Mucosa of rectum (tissue), 2 donors: ENCODE data around the gene KRTAP5-5.
"Not testable (repeated sequence)": the region's sequence is repeated elsewhere in the genome, so short reads cannot be mapped to it uniquely, and the experiment has no call there.

ENCODE experiments used
- H3K27ac ChIP-seq, 2 donors: one replicate each; pipeline ENCODE4 v1.7.0; 2013; ENCODE audit warnings: inconsistent platforms in 2 of 2, low read depth in 2 of 2, low read length in 2 of 2
- H3K27me3 ChIP-seq, 2 donors: one replicate each; pipeline ENCODE4 v1.7.0; 2013; ENCODE audit warnings: low read length in 2 of 2; ENCODE audit not compliant: control insufficient read depth in 2 of 2, insufficient read depth in 2 of 2
- H3K36me3 ChIP-seq, 2 donors: one replicate each; pipeline ENCODE4 v1.7.0; 2013; ENCODE audit warnings: low read length in 2 of 2; ENCODE audit not compliant: control insufficient read depth in 2 of 2, insufficient read depth in 2 of 2
- H3K4me1 ChIP-seq, 2 donors: one replicate each; pipeline ENCODE4 v1.7.0; 2013; ENCODE audit warnings: low read length in 2 of 2, mild to moderate bottlenecking in 1 of 2; ENCODE audit not compliant: control insufficient read depth in 2 of 2, insufficient read depth in 2 of 2
- H3K4me3 ChIP-seq, 2 donors: one replicate each; pipeline ENCODE4 v1.7.0; 2013; ENCODE audit warnings: low read length in 2 of 2
- H3K9ac ChIP-seq, 2 donors: one replicate each; pipeline ENCODE4 v1.7.0; 2013; ENCODE audit warnings: low read length in 2 of 2, low read depth in 1 of 2, mild to moderate bottlenecking in 1 of 2
- H3K9me3 ChIP-seq, 2 donors: one replicate each; pipeline ENCODE4 v1.7.0; 2013; ENCODE audit warnings: low read length in 2 of 2; ENCODE audit not compliant: control insufficient read depth in 2 of 2
- donor health status: healthy.
- donor health status: Normal muscosa, but diverticular disease.

KRTAP5-5 gene

GRCh38 chr11:1629326-1630185 is at the start of gene KRTAP5-5:
Gene KRTAP5-5, plus strand, starts transcription at chr11:1629775. Its CDS starts 66 bp downstream, at chr11:1629841.
- Histone ChIP-seq H3K36me3 (no peaks in the 10 kb centered on the region), H3K27ac (no peak within 1 kb of the TSS), H3K9ac (no peak within 1 kb of the TSS), H3K27me3 (peaks cover 4 to 16% of the 10 kb centered on the region in 2 donors), H3K4me1 (no peaks in the 10 kb centered on the region), H3K9me3 (no peaks in the 10 kb centered on the region), H3K4me3 (no peak within 1 kb of the TSS)

GRCh38 chr11:1581976-1582375 is 47.6 kb upstream of the KRTAP5-5 start:
- Histone ChIP-seq H3K9ac (no peak overlapping the region), H3K27ac (no peak overlapping the region), H3K9me3 (no peaks in the 10 kb centered on the region), H3K36me3 (no peaks in the 10 kb centered on the region), H3K27me3 (no peaks in the 10 kb centered on the region), H3K4me3 (no peak overlapping the region), H3K4me1 (no peaks in the 10 kb centered on the region)

- not testable (repeated sequence) for H3K27ac ChIP-seq, H3K4me1 ChIP-seq, H3K27me3 ChIP-seq, H3K9me3 ChIP-seq, H3K4me3 ChIP-seq, H3K36me3 ChIP-seq, H3K9ac ChIP-seq
These were observed 46.7 kb upstream of the KRTAP5-5 start for GRCh38 chr11:1582909-1583308.

GRCh38 chr11:1584661-1585370 is 44.8 kb upstream of the KRTAP5-5 start, which contains the start of gene KRTAP5-1:
Gene KRTAP5-1, minus strand, starts transcription at chr11:1585283. Its CDS starts 34 bp downstream, at chr11:1585249.
- not testable (repeated sequence) for H3K9ac ChIP-seq, H3K27ac ChIP-seq, H3K4me1 ChIP-seq, H3K27me3 ChIP-seq, H3K36me3 ChIP-seq, H3K9me3 ChIP-seq, H3K4me3 ChIP-seq

GRCh38 chr11:1586699-1587098 is 42.9 kb upstream of the KRTAP5-5 start:
- Histone ChIP-seq H3K27ac (no peak overlapping the region), H3K36me3 (no peaks in the 10 kb centered on the region), H3K9me3 (no peaks in the 10 kb centered on the region)

GRCh38 chr11:1589191-1589963 is 40.2 kb upstream of the KRTAP5-5 start:
- H3K27me3 ChIP-seq, H3K4me3 ChIP-seq, H3K9me3 ChIP-seq, H3K4me1 ChIP-seq, H3K36me3 ChIP-seq, H3K9ac ChIP-seq: not testable (repeated sequence)
- H3K27ac ChIP-seq, result peak overlapping the region; percentile 0 to 23

More at GRCh38 chr11:1586699-1587098, 42.9 kb upstream of the KRTAP5-5 start:
- H3K4me1 ChIP-seq, result peaks cover 0 to 3% of the 10 kb centered on the region in 2 donors
- H3K4me3 ChIP-seq, result no peak overlapping the region
- H3K9ac ChIP-seq, result no peak overlapping the region
- no peaks in the 10 kb centered on the region for H3K27me3 ChIP-seq

- H3K36me3 ChIP-seq, result no peaks in the 10 kb centered on the region
- no peak overlapping the region for H3K4me3 ChIP-seq
- H3K9ac ChIP-seq, result no peak overlapping the region
- no peak overlapping the region for H3K27ac ChIP-seq
- H3K9me3 ChIP-seq, result no peaks in the 10 kb centered on the region
- H3K27me3 ChIP-seq, result no peaks in the 10 kb centered on the region
- H3K4me1 ChIP-seq, result peaks cover 0 to 3% of the 10 kb centered on the region in 2 donors
These were observed 39.6 kb upstream of the KRTAP5-5 start for GRCh38 chr11:1589996-1590395.

GRCh38 chr11:1592628-1593027 is 36.9 kb upstream of the KRTAP5-5 start:
- Histone ChIP-seq H3K36me3 (no peaks in the 10 kb centered on the region), H3K9me3 (no peaks in the 10 kb centered on the region), H3K27ac (no peak overlapping the region), H3K4me1 (peaks cover 10 to 19% of the 10 kb centered on the region in 2 donors), H3K9ac (no peak overlapping the region), H3K4me3 (no peak overlapping the region), H3K27me3 (no peaks in the 10 kb centered on the region)

GRCh38 chr11:1595994-1596575 is 33.5 kb upstream of the KRTAP5-5 start:
- not testable (repeated sequence) for H3K27me3 ChIP-seq, H3K4me3 ChIP-seq, H3K9me3 ChIP-seq, H3K36me3 ChIP-seq
- Histone ChIP-seq H3K9ac (peak overlapping the region in 1 of 2 donors; percentile 53), H3K27ac (peak overlapping the region; percentile 7 to 36), H3K4me1 (peaks cover 10 to 16% of the 10 kb centered on the region in 2 donors)
